ENCODE measurements around the gene AGPAT4.

DNA sequence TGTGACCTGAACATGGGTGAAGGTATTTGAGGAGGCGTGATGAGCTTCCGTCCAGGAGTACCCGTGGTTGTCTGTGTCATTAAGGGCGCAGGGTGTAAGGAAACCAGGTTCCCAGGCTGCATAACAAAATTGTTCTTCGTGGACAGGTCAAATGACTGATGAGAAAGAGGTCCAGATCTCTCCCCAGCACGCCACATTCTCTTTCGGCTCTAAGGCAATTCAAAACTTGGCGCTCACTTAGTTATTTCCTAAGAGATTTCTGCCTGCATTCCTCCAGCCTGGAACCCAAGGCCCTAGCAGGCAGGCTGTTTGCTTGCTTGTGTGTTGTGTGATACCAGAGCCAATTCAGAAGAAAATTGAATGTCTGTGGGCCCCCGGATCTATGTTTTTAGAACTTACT lies 139.9 kb downstream of the AGPAT4 start:
- TF ChIP-seq, protein P1, sequence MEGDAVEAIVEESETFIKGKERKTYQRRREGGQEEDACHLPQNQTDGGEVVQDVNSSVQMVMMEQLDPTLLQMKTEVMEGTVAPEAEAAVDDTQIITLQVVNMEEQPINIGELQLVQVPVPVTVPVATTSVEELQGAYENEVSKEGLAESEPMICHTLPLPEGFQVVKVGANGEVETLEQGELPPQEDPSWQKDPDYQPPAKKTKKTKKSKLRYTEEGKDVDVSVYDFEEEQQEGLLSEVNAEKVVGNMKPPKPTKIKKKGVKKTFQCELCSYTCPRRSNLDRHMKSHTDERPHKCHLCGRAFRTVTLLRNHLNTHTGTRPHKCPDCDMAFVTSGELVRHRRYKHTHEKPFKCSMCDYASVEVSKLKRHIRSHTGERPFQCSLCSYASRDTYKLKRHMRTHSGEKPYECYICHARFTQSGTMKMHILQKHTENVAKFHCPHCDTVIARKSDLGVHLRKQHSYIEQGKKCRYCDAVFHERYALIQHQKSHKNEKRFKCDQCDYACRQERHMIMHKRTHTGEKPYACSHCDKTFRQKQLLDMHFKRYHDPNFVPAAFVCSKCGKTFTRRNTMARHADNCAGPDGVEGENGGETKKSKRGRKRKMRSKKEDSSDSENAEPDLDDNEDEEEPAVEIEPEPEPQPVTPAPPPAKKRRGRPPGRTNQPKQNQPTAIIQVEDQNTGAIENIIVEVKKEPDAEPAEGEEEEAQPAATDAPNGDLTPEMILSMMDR (conservative IDR thresholded peaks at IDR 0.05; ENCODE audit: low read length), result no peak
- TF ChIP-seq EZH2phosphoT487 (IDR thresholded peaks at IDR 0.05; ENCODE audit: borderline replicate concordance), result no peak
